T-helper 17 cell (primary cell): ENCODE measurements around the gene PLP2. TPM values are rescaled to one million over a fixed set of nuclear protein-coding genes. Genes with fewer than 3 reads are reported as not detected.

Experiments used
- ATAC-seq: fragments of 150-1000 bp; cut with Tn5 transposase; 2 replicates; pipeline ENCODE4 v1.10.0; 2021; ENCODE audit warnings: mild to moderate bottlenecking, moderate library complexity
- DNase-seq, 3 donors: peaks; one replicate each; pipeline versions ENCODE4 v3.0.0 to v3.0.0-alpha.2; 2020 to 2021
- H3K9me3 ChIP-seq: one replicate; pipeline ENCODE4 v1.7.0; 2013; ENCODE audit warnings: low read length, mild to moderate bottlenecking; ENCODE audit not compliant: control insufficient read depth, poor library complexity, severe bottlenecking
- H3K27ac Mint-ChIP-seq: one replicate; pipeline ENCODE4 v1.8.0; 2022; ENCODE audit warnings: mild to moderate bottlenecking, moderate library complexity, mixed read lengths
- H3K27me3 Mint-ChIP-seq: one replicate; pipeline ENCODE4 v1.8.0; 2022; ENCODE audit warnings: mixed read lengths
- H3K36me3 Mint-ChIP-seq: one replicate; pipeline ENCODE4 v1.8.0; 2022; ENCODE audit warnings: low read depth, mixed read lengths
- H3K4me1 Mint-ChIP-seq: one replicate; pipeline ENCODE4 v1.8.0; 2022; ENCODE audit warnings: mild to moderate bottlenecking, mixed read lengths
- H3K4me3 Mint-ChIP-seq: one replicate; pipeline ENCODE4 v1.8.0; 2022; ENCODE audit warnings: mild to moderate bottlenecking, moderate library complexity, mixed read lengths
- total RNA-seq, 4 donors: library from RNA in 2 of 4; stranded (reverse) in 2 of 4; gene quantifications; one replicate each; pipeline ENCODE4 v1.2.3 and lab custom pipeline; 2022 to 2026

The PLP2 gene
- total RNA-seq, 2 donors from 2014 or later = 180 to 203 TPM

DNA sequence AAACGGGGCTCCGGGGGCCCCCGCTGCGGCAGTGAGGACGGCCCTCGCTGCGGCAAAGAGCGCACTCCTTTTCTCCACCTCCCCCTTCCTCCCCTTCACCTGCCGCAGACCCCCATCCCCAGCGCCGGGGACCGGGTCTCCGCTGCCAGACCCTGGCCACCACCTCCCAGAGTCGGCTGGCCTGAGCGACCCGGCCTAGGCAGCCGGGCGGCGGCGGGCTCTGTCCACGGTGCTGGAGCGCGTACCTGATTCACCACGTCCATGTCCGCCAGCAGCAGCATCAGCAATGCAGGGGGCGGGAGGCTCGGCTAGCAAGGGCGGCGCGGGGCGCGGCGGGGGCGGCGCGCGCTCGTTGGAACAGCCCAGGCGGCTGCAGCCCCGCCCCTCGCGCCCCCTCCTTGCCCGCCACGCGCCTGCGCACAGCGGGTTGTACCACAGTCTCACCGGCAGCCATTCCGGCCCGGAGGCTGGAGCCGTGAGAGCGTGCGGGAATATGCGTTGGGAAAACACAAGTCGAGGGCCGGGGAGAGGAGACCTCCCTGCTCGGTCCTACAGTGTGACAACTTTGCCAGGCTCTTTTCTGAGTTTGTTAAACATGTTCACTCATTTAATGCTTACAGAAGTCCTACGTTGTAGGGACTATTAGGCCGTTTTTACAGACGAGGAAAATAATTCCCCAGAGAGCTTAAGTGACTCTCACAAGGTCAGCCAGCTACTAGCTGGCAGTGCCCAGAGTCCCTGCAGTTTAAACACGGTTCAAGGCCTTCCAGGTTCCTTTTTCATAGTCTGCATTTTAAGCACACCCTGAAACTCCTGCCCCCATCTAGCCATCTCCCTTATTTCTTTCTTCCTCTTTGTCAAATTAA, 28.4 kb downstream of the PLP2 start, which contains the start of gene SYP:
TSS of gene SYP (minus strand) at position 288 of the 866 bp plus-strand sequence. CDS start at position 281, 7 bp downstream.
- DNase-seq (peak; percentile 81 to 84 (median 83)), ATAC-seq (peak; percentile 99)
- Mint-ChIP-seq H3K4me3 (peak within 1 kb of the TSS; percentile 77), H3K27ac (no peak within 1 kb of the TSS), H3K4me1 (peaks cover 10% of the 10 kb centered on the region), H3K27me3 (no peaks in the 10 kb centered on the region), H3K36me3 (peaks cover 2% of the 10 kb centered on the region)
- H3K9me3 ChIP-seq = no peaks in the 10 kb centered on the region

DNA sequence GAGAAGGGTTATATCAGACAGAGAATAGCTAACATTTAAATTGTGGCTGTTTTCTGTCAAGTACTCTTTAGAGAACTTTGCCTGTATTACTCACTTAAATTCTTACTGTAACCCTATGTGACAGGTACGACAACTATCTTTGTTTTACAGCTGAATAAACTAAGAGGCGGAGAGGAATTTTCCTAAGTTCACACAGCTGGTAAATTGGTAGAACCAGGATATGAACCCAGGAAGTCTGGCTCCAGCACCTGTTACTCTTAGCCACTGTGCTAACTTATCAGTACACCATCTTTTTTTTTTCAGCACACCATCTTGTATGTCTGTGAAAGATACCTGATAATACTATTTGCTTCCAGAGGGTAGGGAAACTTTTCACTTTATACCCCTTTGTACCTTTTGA, 30.3 kb downstream of the PLP2 start:
- ATAC-seq (no peak), DNase-seq (no peak)
- Mint-ChIP-seq H3K27ac (no peak overlapping the region), H3K36me3 (peaks cover 2% of the 10 kb centered on the region), H3K4me3 (no peak overlapping the region), H3K27me3 (no peaks in the 10 kb centered on the region), H3K4me1 (peaks cover 10% of the 10 kb centered on the region)
- no peaks in the 10 kb centered on the region for H3K9me3 ChIP-seq

DNA sequence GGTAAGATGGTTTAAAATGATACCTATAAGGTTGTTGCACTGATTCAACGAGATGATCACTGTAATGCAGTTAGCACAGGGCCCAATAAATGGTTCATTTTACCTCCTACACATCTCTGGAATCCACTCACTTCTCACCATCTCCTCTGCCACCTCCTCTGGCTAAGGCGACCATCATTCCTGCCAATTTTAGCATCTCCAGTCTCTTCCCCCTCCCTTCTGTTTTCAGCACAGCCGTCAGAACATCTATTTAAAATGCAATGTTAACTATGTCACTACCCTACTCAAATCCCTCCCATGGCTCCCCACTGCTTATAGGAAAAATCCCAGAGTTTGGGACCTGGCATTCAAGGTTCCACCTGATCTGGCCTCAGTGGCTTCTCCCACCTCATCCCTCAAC, 31.8 kb downstream of the PLP2 start:
- Mint-ChIP-seq H3K27ac (peak overlapping the region; percentile 27), H3K27me3 (no peaks in the 10 kb centered on the region), H3K4me3 (no peak overlapping the region), H3K4me1 (peaks cover 4% of the 10 kb centered on the region), H3K36me3 (no peaks in the 10 kb centered on the region)
- no peak for DNase-seq
- no peak for ATAC-seq
- no peaks in the 10 kb centered on the region for H3K9me3 ChIP-seq

DNA sequence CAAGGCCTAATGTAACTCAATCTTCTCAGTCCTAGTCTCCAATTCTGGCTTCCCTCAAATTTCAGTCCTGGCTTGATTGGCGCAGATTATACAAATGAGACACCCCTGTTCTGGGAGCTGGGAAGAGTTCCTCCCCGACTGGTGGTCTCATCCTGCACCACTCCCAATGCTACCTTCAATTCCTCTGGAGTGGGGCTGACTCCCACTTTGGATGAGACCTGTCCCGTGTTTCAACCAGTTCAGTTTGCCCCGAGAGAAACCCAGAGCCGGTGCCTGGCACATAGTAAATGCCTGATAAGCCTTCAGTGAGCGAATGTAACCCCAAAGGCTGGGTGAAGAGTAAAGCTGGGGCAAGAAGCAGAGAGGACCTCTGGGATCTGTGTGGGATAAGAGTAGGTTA, 32.3 kb downstream of the PLP2 start:
- ATAC-seq (no peak), DNase-seq (no peak)
- Mint-ChIP-seq H3K4me3 (no peak overlapping the region), H3K36me3 (no peaks in the 10 kb centered on the region), H3K27ac (no peak overlapping the region), H3K4me1 (peaks cover under 1% of the 10 kb centered on the region), H3K27me3 (no peaks in the 10 kb centered on the region)
- no peaks in the 10 kb centered on the region for H3K9me3 ChIP-seq

DNA sequence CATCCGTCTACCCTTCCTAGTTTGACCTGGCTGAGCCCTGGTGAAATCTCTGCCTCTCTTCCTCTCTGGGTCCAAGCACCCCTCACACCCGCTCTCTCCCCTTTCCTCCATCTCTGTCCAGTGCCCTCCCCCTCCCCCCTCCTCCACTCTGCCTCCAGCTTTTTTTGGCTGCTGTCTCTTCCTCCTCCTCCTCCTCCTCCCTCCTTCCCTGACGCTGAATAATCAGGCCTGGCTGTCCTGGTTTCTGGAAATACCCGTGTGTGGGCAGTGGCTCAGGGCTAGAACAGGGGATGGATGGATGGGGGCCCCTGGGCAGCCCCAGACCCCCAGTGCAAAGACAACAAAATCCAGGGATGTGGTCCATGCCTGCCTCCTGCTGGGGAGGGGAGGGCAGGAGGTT, 33.0 kb downstream of the PLP2 start:
- Mint-ChIP-seq H3K27me3 (no peaks in the 10 kb centered on the region), H3K36me3 (no peaks in the 10 kb centered on the region), H3K4me1 (no peaks in the 10 kb centered on the region), H3K4me3 (no peak overlapping the region), H3K27ac (no peak overlapping the region)
- no peak for DNase-seq
- ATAC-seq = no peak
- H3K9me3 ChIP-seq = no peaks in the 10 kb centered on the region

DNA sequence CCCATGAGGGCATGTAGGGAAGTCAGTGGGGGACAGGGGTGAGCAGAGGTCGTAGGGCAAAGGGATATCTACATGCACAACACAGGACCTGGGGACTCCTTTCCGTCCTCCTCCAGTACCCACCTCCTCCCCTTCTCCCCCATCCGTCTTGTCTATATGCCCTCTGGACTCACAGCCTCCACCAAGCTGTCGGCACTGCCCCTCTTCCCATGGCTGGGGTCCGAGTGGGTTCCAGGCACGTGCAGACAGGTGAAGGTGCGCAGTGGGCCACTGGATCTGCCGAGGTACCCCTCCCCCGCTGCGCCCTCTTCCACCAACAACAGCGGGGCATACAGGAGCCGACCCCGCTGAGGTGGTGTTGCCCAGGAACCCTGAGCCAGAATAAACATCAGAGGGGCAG, 33.7 kb downstream of the PLP2 start:
- no peaks in the 10 kb centered on the region for H3K4me1 Mint-ChIP-seq
- H3K36me3 Mint-ChIP-seq = no peaks in the 10 kb centered on the region
- no peak overlapping the region for H3K4me3 Mint-ChIP-seq
- no peaks in the 10 kb centered on the region for H3K27me3 Mint-ChIP-seq
- no peak for ATAC-seq
- no peaks in the 10 kb centered on the region for H3K9me3 ChIP-seq
- no peak overlapping the region for H3K27ac Mint-ChIP-seq
- DNase-seq = no peak

DNA sequence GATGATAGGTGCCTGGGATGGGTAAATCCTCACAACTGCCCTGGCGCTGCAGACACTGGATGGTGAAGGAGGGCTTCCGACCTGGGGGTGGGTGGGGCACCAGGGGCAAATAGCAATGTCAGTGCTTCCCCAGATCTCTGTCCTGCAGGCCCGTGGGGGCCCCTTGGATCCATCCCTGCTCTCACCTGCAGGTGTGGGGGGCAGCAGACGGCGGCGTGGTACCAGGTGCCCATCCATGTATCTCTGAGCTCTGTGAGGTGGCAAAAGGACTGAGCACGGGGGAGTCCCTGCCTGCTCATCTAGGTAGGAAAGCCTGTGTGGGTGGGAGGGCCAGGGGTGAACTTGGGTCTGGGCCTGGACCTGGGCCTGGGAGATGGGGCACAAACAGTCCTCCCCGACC, 34.8 kb downstream of the PLP2 start:
- no peak for ATAC-seq
- H3K9me3 ChIP-seq = no peaks in the 10 kb centered on the region
- Mint-ChIP-seq H3K4me1 (no peaks in the 10 kb centered on the region), H3K27ac (no peak overlapping the region), H3K36me3 (no peaks in the 10 kb centered on the region), H3K4me3 (no peak overlapping the region), H3K27me3 (peaks cover 5% of the 10 kb centered on the region)
- DNase-seq = no peak

DNA sequence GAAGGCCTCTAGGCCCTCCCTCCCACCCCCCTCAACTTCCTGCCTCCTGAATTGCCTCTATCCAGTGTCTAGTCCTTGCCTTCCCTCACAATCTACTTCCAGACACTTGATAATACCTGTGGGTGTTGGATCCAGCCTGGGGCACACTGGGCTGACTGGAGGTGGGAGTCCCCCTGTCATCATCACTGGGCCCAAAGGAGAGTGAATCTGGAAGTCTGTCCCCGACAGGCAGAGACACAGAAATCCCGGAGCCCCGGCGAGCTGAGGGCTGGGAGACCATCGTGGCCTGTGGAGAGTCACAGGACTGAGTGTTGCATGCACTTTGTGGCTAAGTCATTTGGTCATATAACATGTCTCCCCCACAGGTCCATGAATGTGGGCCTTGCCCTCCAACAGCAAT, 36.7 kb downstream of the PLP2 start:
- Mint-ChIP-seq H3K27me3 (peaks cover 5% of the 10 kb centered on the region), H3K4me3 (no peak overlapping the region), H3K27ac (no peak overlapping the region), H3K4me1 (no peaks in the 10 kb centered on the region), H3K36me3 (no peaks in the 10 kb centered on the region)
- DNase-seq (no peak), ATAC-seq (no peak)
- H3K9me3 ChIP-seq = no peaks in the 10 kb centered on the region

DNA sequence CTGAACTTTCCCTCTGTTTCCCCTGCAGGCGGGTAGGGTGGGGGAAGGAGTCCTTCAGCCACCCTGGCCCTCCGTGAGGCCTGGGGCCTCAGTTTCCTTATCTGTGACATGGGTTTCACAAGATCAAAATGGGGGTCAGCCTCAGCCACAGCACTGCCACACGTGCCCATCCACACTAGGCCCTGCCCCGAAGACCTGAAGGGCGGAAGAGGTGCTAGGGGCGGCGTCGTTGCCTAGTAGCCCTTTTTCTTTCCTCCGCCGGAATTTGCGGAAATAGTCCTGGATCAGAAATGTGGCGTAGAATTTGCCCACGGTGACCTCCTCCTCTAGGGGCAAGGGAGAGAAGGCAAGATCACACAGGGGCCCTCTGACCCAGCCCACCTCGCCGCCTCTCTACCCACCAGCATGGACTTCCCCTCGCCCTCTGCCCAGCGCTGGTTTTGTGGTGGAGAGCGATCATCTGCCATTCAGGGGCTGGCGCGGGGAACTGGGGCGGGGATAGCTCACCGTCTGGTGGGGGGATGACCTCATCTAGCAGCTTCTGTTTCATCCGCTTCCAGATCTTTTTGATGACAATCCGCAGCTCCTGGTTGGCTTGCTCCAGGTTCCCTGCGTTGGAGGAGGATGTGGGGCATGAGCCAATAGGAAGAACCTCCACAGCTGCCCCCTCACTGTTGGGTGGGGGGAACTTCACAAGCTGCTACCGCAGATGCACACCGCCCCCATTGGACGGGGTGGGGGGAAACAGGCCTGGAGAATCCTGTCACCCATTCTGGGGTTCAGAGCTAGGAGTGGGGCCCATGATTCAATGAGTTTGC, 37.9 kb downstream of the PLP2 start:
- no peak for ATAC-seq
- Mint-ChIP-seq H3K27me3 (peaks cover 5% of the 10 kb centered on the region), H3K4me1 (no peaks in the 10 kb centered on the region), H3K36me3 (no peaks in the 10 kb centered on the region), H3K27ac (no peak overlapping the region), H3K4me3 (no peak overlapping the region)
- no peak for DNase-seq
- H3K9me3 ChIP-seq = no peaks in the 10 kb centered on the region

DNA sequence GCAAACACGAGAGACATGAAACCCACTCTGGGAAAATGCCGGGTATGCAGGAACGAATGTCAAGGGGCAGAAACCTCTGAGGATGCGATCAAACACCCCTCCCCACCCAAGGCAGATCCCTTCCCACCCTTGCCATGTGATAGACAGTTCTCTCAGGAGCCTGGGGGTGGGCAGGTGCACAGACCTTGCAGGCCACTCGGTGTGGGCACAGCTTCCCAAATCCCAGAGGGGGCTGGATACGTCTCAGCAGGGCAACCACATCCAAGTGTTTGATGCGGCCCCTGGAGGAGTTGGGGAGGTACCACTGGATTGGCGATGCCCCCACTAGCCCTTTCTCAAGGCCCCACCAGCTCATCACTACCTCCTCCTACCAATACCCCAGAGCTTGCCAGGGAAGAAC, 38.7 kb downstream of the PLP2 start:
- no peak for DNase-seq
- Mint-ChIP-seq H3K27ac (no peak overlapping the region), H3K36me3 (no peaks in the 10 kb centered on the region), H3K4me3 (no peak overlapping the region), H3K27me3 (peaks cover 5% of the 10 kb centered on the region), H3K4me1 (no peaks in the 10 kb centered on the region)
- ATAC-seq = no peak
- no peaks in the 10 kb centered on the region for H3K9me3 ChIP-seq

DNA sequence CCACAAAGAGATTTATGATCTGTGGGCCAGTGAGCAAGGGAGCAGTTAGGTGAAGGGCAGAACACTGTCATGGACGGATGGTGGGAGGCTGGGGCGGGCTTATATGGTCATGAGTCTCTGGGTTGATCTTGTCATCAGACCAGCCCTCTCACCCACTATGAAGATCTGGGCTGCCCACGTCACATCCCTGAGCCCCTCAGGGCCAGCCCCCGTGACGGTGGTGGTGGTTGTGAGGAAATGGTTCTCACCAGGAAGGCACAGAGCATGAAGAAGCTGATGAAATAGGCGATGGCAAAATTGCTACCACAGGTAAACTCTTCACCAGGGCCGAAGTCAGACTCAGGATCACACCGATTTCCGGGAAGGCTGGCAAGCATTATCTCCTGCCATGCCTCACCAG, 39.4 kb downstream of the PLP2 start:
- DNase-seq (no peak), ATAC-seq (no peak)
- Mint-ChIP-seq H3K36me3 (no peaks in the 10 kb centered on the region), H3K27ac (no peak overlapping the region), H3K4me3 (no peak overlapping the region), H3K4me1 (no peaks in the 10 kb centered on the region), H3K27me3 (peaks cover 5% of the 10 kb centered on the region)
- H3K9me3 ChIP-seq = no peaks in the 10 kb centered on the region

DNA sequence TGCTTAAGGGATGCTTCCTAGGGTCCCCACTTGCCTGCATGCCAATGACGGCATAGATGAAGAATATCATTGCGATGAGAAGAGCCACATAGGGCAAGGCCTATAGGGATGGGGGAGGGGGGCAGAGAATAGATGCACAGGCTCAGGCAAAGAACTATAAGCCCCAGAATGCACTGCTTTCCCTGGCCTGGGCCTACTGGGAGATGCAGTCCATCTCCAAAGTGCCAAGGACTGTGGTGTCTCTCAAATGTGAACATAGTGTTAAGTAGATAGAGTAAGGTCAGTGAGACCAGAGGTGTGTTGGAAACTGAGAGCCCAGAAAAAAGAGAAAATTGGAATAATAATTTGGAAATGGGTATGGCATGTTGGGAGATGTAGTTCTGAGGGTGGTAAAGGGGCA, 40.5 kb downstream of the PLP2 start:
- ATAC-seq (no peak), DNase-seq (no peak)
- peaks cover 5% of the 10 kb centered on the region for H3K27me3 Mint-ChIP-seq
- no peaks in the 10 kb centered on the region for H3K36me3 Mint-ChIP-seq
- no peak overlapping the region for H3K27ac Mint-ChIP-seq
- no peak overlapping the region for H3K4me3 Mint-ChIP-seq
- H3K9me3 ChIP-seq = no peaks in the 10 kb centered on the region
- H3K4me1 Mint-ChIP-seq = no peaks in the 10 kb centered on the region

DNA sequence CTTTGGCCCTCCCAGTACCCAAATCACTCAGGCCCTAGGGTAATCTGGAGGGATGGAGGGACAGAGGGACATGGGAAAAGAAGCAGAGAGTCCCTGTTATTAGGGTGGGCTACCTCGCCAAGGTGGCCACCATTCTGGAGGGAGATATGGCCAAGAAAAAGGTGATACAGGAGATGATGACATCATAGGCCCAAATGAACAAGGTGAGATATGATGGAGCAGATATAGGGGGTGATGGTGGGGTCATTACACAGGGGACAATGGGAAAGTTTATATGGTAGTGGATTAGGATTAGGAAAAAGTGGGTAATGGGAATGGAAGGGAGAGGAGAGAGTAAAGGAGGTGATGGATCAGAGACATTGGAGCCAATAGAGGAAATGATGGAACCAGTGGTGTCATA, 41.2 kb downstream of the PLP2 start:
- DNase-seq (no peak), ATAC-seq (no peak)
- H3K27me3 Mint-ChIP-seq = peaks cover 5% of the 10 kb centered on the region
- H3K9me3 ChIP-seq = no peaks in the 10 kb centered on the region
- no peak overlapping the region for H3K4me3 Mint-ChIP-seq
- H3K36me3 Mint-ChIP-seq = no peaks in the 10 kb centered on the region
- H3K27ac Mint-ChIP-seq = no peak overlapping the region
- no peaks in the 10 kb centered on the region for H3K4me1 Mint-ChIP-seq
